ENCODE data around the gene LPCAT1. TPM values are rescaled to one million over a fixed set of nuclear protein-coding genes. Genes with fewer than 3 reads are reported as not detected.

The LPCAT1 gene
- total RNA-seq, 1 experiment from 2014 or later, result 75.0 TPM

- H4K20me1 ChIP-seq (ENCODE audit: insufficient read depth), result peaks cover 7% of the 10 kb centered on the region; the same call in 1 of the 2 replicates
- H3K9ac ChIP-seq (ENCODE audit: low read length), result peak overlapping the region; percentile 65
- H3K36me3 ChIP-seq (ENCODE audit: control insufficient read depth in 1 of 2, insufficient read depth in 2 of 2, low read length in 2 of 2), result peaks cover 14 to 29% of the 10 kb centered on the region in 2 experiments; a peak in 3 of 4 replicates
- H3K4me2 ChIP-seq (ENCODE audit: low read length), result peak overlapping the region; percentile 64
- ChIA-PET CTCF (interaction anchor here (0.6 kb wide), 1 partner anchor 78 kb away, joined by 3 read pairs; no protein-coding TSS in a partner anchor), RAD21 (ENCODE audit: low non-redundant PET in 1 of 2, low total read pairs in 2 of 2, uncharacterized antibody in 2 of 2, unreplicated experiment in 2 of 2) (no interaction called here), POLR2A (interaction anchor here (0.9 to 1.4 kb wide), 3 partner anchors 8 to 78 kb away, joined by 3 to 5 read pairs (median 4); partner anchors contain the start of gene LPCAT1)
- H3K27me3 ChIP-seq (ENCODE audit: insufficient read depth, low read length), result no peaks in the 10 kb centered on the region
- peak; percentile 92 for DNase-seq (ENCODE audit: low read depth, low spot score)
- peaks cover 97% of the 10 kb centered on the region for H3K79me2 ChIP-seq (ENCODE audit: insufficient read depth, low read length)
- no TSS peak for BruUV-seq (replicated peaks)
- no peak overlapping the region for H2AFZ ChIP-seq (ENCODE audit: low read depth, low read length, poor library complexity, severe bottlenecking)
- no peaks in the 10 kb centered on the region for H3K9me3 ChIP-seq (ENCODE audit: control insufficient read depth in 1 of 2, insufficient read depth in 1 of 2, low read depth in 1 of 2, low read length in 2 of 2)
- H3K4me3 ChIP-seq (replicated peaks in 1 of 2; ENCODE audit: low read depth in 1 of 2, low read length in 2 of 2), result 0 out of 4 replicates have a peak overlapping the region, but pooled peaks of 1 of the 2 experiments have one; percentile 7
- no peaks in the 10 kb centered on the region for H3K9me2 ChIP-seq (ENCODE audit: insufficient read depth)
- intact Hi-C loops (cut with micrococcal nuclease), result no loop called here
- peak; percentile 83 for ATAC-seq
- H3K4me1 ChIP-seq (ENCODE audit: control insufficient read depth in 1 of 2, insufficient read depth in 2 of 2, low read length in 2 of 2), result peaks cover 16 to 48% of the 10 kb centered on the region in 2 experiments
- H3K27ac ChIP-seq (ENCODE audit: low read depth, low read length), result peak overlapping the region; percentile 63
- peak; percentile 84 for TF ChIP-seq SP1 (IDR thresholded peaks at IDR 0.05; ENCODE audit: low read depth)
- peak; percentile 67 for TF ChIP-seq ZBTB33 (IDR thresholded peaks at IDR 0.05; ENCODE audit: extremely low read depth, insufficient replicate concordance, low read length)
- no peak for TF ChIP-seq CBX3 (IDR thresholded peaks at IDR 0.05; ENCODE audit: low read depth)
- TF ChIP-seq RAD21 (IDR thresholded peaks at IDR 0.05; ENCODE audit: low read depth), result no peak
- TF ChIP-seq TCF7L2 (IDR thresholded peaks at IDR 0.05; ENCODE audit: borderline replicate concordance, extremely low read depth, insufficient read depth, insufficient read length), result no peak
- TF ChIP-seq EZH2 (IDR thresholded peaks at IDR 0.05), result no peak
- no peak for TF ChIP-seq YY1 (IDR thresholded peaks at IDR 0.05; ENCODE audit: extremely low read depth, insufficient replicate concordance, low read depth, low read length)
- peak; percentile 99 for TF ChIP-seq JUND (IDR thresholded peaks at IDR 0.05)
- no peak; the same call in 1 of the 2 replicates for TF ChIP-seq CEBPB (IDR thresholded peaks at IDR 0.05; ENCODE audit: low read depth)
- TF ChIP-seq REST (IDR thresholded peaks at IDR 0.05; ENCODE audit: low read depth), result no peak
- no peak for TF ChIP-seq CTCF (IDR thresholded peaks at IDR 0.05 in 2 of 3, conservative IDR thresholded peaks at IDR 0.05 in 1 of 3; ENCODE audit: borderline replicate concordance in 1 of 3, insufficient read depth in 1 of 3, low read depth in 2 of 3, low read length in 2 of 3)
- no peak for TF ChIP-seq ZNF274 (IDR thresholded peaks at IDR 0.05; ENCODE audit: low read depth, low read length)
- TF ChIP-seq SIN3A (IDR thresholded peaks at IDR 0.05; ENCODE audit: low read depth), result peak; percentile 89
- no peak; the same call in 1 of the 2 replicates for TF ChIP-seq ATF3 (IDR thresholded peaks at IDR 0.05)
- TF ChIP-seq SRF (IDR thresholded peaks at IDR 0.05; ENCODE audit: low read depth), result no peak; the same call in 1 of the 2 replicates
- TF ChIP-seq POLR2AphosphoS5 (IDR thresholded peaks at IDR 0.05; ENCODE audit: low read depth, low read length), result peak; percentile 78
- peak; percentile 91 for TF ChIP-seq MAX (IDR thresholded peaks at IDR 0.05)
- peak; percentile 98 for TF ChIP-seq FOSL1 (IDR thresholded peaks at IDR 0.05; ENCODE audit: low read depth)
- no peak for TF ChIP-seq ZFX (IDR thresholded peaks at IDR 0.05)
Measured at GRCh38 chr5:1515921-1516571, 7.7 kb downstream of the LPCAT1 start.

Data from HCT116 (cell line).